ENCODE measurements around the gene ZFAND2A.
A peak's percentile ranks its signal among the peaks of the same experiment; 100 is the strongest.
"Not testable (repeated sequence)": the region's sequence is repeated elsewhere in the genome, so short reads cannot be mapped to it uniquely, and the experiment has no call there.

ZFAND2A gene

DNA sequence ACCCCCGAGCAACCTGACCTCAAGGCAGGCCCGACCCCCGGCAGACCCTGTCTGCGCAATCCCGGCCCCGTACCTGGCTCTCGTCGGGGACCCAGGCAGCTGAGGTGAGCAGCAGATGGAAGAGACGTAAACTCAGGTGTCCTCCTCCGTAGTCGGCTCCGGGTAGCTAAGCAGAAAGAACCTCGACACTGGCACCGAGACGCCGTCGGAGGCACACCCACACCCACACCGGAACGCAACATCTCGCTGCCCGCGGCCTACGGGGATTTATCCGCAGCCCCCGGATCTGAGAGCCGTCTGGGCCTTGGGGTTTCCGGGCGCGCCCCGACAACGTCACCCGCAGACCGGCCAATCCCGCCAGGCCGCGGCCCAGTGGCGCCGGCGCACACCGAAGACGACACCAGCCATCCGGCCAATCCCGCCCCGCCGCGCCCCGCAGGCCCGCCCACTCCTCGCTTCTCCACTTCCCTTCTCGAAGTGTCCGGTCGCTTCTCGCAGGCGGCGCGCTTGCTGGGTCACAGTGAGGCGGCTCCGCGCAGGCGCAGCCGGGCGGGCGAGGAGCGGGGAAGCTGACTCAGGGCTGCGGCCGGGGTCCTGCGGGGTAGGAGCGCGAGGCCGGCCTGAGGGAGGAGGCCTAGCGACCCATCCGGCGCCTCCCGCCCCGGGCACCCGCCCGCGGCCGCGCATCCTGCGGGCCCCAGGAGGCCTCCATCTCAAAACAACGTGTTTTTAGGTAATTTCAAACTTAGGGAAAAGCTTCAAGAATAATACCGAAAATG, at the start of gene ZFAND2A:
Gene ZFAND2A (minus strand): TSS at position 306 of the 779 bp plus-strand sequence. CDS start 1,984 bp downstream, outside the sequence.
- DNase-seq, result peak; percentile 99

GRCh38 chr7:1209097-1209496, 49.1 kb upstream of the ZFAND2A start:
- DNase-seq, result no peak

DNA sequence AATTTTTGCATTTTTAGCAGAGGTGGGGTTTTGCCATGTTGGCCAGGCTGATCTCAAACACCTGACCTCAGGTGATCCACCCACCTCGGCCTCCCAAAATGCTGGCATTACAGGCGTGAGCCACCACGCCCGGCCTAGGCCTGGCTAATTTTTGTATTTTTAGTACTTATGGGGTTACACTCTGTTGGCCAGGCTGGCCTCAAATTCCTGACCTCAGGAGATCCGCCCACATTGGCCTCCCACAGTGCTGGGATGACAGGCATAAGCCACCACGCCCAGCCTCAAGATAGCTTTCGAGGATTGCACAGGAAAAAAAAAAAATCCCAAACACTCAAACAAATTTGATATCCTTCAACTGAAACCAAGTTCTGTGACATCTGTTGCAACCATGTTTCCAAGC, 45.7 kb upstream of the ZFAND2A start:
- not testable (repeated sequence) for DNase-seq

DNA sequence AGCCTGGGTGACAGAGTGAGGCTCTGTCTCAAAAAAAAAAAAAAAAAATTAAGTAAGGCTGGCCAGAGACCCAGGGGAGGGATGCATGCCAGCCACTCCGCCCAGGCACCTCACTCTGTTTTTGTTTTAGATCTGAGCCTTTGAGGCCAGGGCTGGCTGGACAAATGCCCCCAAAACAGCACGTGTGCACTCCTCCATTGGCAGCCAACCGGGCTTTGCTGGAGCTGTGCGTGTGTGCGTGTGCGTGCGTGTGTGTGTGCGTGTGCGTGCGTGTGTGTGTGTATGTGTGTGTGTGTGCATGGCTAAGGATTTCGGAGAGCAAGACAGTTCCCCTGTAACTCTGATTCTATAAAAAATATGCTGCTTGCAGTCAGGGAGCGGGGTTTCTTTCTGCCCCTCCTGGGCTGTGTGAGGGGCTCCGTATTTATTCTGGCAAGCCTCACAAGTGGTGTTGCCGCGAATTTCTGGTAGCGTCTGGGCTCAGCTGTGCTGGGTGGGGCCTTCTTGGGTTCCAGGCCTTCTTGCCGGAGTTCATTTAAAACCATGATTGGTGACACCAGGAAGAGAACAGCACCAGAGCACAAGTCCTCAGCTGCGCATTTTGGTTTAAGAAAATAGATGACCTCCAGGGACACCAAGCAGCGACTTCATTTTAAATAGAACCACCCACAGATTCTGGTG, 44.6 kb upstream of the ZFAND2A start:
- DNase-seq, result no peak

DNA sequence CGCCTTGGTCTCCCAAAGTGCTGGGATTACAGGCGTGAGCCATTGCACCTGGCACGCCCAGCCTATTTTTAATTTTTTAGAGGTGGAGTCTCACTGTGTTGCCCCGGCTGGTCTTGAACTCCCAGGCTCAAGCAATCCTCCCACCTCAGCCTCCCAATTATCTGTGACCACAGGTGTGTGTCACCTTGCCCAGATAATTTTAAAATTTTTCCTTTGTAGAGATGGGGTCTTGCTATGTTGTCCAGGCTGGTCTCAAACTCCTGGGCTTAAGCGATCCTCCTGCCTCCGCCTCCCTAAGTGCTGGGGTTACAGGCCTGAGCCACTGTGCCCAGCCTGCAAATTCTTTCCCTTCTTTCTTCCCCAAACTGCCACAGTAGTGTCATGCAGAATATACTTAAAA, 42.9 kb upstream of the ZFAND2A start:
- not testable (repeated sequence) for DNase-seq

DNA sequence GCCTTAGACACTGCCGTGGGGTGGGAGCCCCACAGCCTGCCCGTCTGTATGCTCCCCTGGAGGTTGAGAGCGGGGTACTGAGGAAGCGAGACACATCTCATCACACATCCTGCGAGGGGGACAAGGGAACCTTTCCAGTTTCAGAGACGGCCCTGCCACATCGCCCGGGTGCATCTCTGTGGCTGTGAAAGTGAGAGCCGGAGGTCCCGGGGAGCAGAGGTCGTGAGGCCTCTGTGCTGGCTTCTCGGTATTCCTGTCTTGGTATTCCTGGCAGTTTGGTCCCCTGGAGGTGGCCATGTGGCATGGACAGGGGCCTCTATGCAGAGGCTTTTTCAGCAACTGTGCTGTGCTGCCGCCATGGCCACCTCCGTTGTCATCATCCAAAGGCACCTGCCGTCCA, 41.9 kb upstream of the ZFAND2A start:
- DNase-seq, result no peak

GRCh38 chr7:1200045-1200444, 40.0 kb upstream of the ZFAND2A start:
- no peak for DNase-seq

- no peak for DNase-seq
Measured at GRCh38 chr7:1197997-1198625, 38.1 kb upstream of the ZFAND2A start.

GRCh38 chr7:1196950-1197349, 37.0 kb upstream of the ZFAND2A start:
- DNase-seq, result no peak

GRCh38 chr7:1196441-1196840, 36.4 kb upstream of the ZFAND2A start:
- not testable (repeated sequence) for DNase-seq

DNA sequence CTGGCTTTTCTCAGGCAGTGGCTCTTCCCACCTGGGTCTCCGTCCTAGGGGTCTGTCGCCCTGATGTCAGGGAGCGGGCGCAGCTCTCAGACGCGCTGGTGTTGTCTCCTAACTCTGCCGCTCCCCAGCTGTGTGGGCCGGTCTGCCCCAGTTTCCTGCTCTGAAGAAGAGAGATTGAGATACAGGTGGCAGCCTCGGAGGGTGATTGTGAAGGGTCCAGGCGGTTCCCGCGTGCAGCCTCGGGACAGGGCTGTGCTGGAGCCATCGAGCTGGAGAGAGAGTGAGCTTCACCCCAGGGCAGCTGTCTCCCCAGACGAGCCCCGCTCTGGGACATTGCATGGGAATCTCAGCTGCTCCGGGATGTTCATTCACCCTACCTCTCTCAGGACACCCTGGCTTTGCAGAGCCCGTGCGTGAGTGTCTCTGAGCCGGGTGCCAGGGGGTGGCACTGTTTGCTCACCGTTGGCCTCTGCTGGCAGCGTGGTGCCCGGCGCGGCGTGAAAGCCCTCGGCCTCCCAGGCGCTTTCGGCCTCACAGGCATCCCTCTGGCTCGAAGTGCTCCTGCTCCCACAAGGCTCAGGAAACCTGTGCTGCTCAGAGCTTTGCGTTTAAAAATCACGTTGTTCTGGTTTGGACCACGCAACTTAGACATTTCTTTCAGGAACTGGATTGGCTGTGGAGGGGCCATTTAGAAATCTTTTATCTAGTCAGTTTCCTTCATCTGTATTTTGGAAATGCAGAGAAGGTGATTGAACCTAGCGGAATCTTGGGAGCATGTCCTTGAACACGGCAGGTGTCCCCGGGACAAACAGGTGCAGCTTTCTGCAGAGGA, 33.8 kb upstream of the ZFAND2A start:
- DNase-seq, result peak; percentile 35 to 40

DNA sequence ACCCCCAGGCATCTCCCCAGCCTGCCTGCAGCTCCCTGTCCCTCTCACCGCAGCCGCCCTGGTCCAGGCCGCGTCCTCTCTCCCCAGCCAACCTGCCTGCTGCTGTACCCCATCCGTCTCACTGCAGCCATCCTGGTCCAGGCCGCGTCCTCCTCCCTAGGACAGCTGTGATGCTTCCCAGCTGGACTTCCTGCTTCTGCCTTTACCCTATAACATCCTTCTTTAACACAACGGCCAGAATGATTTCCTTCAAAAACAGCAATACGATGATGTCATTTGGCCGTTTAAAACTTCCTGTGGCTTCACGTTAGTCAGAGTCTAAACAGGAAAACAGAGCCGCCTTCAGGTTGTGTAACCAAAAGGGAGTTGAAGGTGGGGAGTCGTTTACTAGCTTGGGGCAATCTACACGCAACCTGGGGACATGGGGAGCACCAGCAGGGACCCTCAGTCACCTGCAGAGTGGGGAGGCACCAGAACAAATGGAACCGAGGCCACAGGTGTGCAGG, 32.2 kb upstream of the ZFAND2A start:
- no peak for DNase-seq

GRCh38 chr7:1189986-1190772, 30.2 kb upstream of the ZFAND2A start:
- DNase-seq, result no peak

- no peak for DNase-seq
Measured at GRCh38 chr7:1188720-1189294, 28.8 kb upstream of the ZFAND2A start.

GRCh38 chr7:1187127-1187526, 27.1 kb upstream of the ZFAND2A start:
- no peak for DNase-seq

DNA sequence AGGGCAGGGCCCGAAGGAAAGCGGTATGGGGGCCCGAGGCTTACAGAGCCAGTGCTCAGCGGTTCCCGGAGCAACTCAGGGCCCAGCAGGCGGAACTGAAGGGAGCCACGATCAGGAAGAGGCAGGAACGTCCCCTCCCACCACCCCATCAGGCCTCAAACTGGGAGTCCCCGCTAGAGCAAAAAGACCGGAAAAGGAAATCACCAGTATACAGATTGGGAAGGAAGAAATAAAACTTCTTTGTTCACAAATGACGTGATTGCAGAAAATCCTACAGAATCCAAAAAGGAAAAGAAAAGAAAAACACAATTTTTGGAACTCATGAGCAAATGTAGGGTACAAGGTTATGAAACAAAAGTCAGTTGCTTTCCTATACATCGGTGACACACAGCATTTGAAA, 21.6 kb upstream of the ZFAND2A start:
- no peak for DNase-seq

DNA sequence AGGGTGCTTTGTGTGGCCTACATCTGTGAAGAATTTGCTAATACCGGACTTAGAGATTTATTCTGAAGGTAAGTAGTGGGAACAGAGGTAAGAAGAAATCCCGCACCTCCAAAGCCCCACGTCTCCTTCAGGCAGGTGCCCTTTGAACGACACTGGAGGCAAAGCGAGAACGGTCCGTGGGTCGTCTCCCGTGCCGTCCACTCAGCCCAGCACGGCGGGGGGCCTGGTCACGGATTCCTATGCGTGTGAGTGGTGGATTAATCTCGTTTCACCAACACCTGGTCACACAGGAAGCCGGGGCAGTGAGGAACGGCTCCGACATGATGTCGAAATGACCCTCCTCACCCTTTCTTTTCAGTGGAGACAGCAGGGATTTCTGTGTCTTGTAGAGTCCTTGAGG, 21.0 kb upstream of the ZFAND2A start:
- DNase-seq, result no peak

DNA sequence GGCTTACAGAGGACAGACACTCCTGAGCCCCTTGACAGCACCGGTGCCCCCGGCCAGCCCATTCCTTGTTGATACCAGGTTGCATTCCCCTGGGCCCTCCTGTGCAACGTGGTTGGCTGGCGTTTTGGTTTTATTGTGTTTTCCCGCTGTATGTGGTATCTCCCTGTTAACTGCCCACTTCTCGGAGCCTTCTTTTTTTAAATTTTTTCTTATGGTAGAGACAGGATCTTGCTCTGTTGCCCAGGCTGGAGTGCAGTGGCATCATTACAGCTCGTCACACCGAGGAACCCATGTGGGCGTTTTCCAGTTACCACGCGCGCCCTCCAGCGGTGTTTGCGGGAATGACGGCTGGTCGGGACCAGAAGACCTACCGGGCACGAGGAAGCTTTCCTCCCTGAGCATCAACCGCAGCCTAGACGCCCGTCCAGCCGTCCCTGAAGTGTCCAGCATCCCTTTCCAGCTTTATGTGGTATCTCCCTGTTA, 16.9 kb upstream of the ZFAND2A start:
- DNase-seq, result peak; percentile 89 to 95

DNA sequence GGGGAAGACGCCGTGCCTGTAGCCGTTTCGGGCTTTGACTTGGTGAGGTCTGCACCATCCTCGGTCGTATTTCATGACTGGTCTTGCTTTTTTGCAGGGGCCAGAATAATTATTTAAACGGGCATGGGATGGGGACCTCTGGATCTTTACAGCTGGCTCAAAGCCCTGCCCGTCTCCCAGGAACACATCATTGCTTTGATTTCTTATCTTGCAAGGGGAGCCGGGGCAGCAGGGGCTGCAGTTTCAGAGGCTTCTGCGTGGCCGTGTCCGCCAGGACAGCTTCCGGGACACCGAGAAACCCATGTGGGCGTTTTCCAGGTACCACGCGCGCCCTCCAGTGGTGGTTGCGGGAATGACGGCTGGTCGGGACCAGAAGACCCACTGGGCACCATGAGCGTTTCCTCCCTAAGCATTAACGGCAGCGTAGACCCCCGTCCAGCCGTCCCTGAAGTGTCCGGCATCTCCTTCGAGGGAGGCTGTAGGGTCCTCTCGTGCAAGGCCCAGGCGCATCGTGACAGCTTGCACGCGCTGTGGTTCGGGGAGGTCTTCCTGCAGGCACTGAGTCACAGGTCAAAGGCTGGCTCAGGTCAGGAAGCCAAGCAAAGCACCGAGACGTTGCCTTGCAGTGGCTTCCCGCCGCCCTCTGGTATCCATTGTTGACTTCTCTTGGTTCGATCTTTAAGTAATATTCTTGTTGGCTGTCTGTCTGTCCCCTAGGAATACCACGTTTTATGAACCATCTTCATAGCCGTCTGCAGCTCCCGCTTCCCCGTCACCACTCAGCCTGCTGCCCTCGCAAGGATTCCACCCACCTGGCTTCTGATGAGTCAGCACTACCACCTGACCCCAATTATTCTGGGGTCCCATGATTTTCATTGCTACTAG, 16.2 kb upstream of the ZFAND2A start:
- DNase-seq, result peak; percentile 92 to 95

DNA sequence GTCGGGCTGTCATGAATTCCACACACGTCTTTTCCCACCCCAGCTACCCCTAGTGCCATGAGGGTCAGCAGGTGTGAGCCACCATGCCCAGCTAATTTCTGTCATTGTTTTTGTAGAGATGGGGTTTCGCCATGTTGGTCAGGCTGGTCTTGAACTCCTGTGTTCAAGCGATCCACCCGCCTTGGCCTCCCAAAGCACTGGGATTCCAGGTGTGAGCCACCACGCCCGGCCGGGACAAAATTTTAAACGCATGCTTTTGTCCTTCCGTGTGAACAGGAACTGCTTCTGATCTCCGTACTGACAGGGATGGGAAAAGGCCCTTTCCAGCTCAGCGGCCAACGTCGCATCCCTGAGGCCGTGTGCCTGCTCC, 15.6 kb upstream of the ZFAND2A start:
- DNase-seq, result no peak

All from stimulated activated CD4-positive, alpha-beta T cell treated with anti-CD3 and anti-CD28 coated beads, Interleukin-2, amount 100 ng/mL, for 24 hours (primary cell).